ELF-1 (cell line): Measurements from ENCODE around the gene LHFPL3.
"Not testable (repeated sequence)": the region's sequence is repeated elsewhere in the genome, so short reads cannot be mapped to it uniquely, and the experiment has no call there.

ENCODE experiments used
- DNase-seq: peaks from one replicate; pipeline ENCODE4 v3.0.0-alpha.2; 2016; ENCODE audit warnings: low read depth, low spot score

The LHFPL3 gene

GRCh38 chr7:104894726-104895521, 566.5 kb downstream of the LHFPL3 start:
- DNase-seq, result no peak

- DNase-seq, result no peak
Observed at GRCh38 chr7:104895522-104896236, 567.3 kb downstream of the LHFPL3 start.

- DNase-seq, result no peak
Observed at GRCh38 chr7:104898434-104898833, 570.0 kb downstream of the LHFPL3 start.

- DNase-seq, result no peak
Observed at GRCh38 chr7:104900525-104901239, 572.3 kb downstream of the LHFPL3 start.

GRCh38 chr7:104901240-104901619, 572.8 kb downstream of the LHFPL3 start:
- no peak for DNase-seq

- no peak for DNase-seq
Observed at GRCh38 chr7:104902183-104902582, 573.8 kb downstream of the LHFPL3 start.

- DNase-seq, result no peak
Observed at GRCh38 chr7:104903044-104903443, 574.6 kb downstream of the LHFPL3 start.

- DNase-seq, result no peak
Observed at GRCh38 chr7:104903846-104904245, 575.4 kb downstream of the LHFPL3 start.

- no peak for DNase-seq
Observed at GRCh38 chr7:104906032-104906431, 577.6 kb downstream of the LHFPL3 start.

- no peak for DNase-seq
Observed at GRCh38 chr7:104906556-104906955, 578.2 kb downstream of the LHFPL3 start.

- no peak for DNase-seq
Observed at GRCh38 chr7:104908636-104909035, 580.2 kb downstream of the LHFPL3 start.

- no peak for DNase-seq
Observed at GRCh38 chr7:104909096-104909495, 580.7 kb downstream of the LHFPL3 start.

GRCh38 chr7:104914421-104914820, 586.0 kb downstream of the LHFPL3 start:
- DNase-seq, result no peak

GRCh38 chr7:104921596-104921995, 593.2 kb downstream of the LHFPL3 start:
- DNase-seq, result no peak

- no peak for DNase-seq
Observed at GRCh38 chr7:104922182-104923009, 594.0 kb downstream of the LHFPL3 start.

GRCh38 chr7:104923010-104923421, 594.6 kb downstream of the LHFPL3 start:
- peak; percentile 76 for DNase-seq

- not testable (repeated sequence) for DNase-seq
Observed at GRCh38 chr7:104926189-104926588, 597.8 kb downstream of the LHFPL3 start.

- DNase-seq, result no peak
Observed at GRCh38 chr7:104926601-104927041, 598.2 kb downstream of the LHFPL3 start.

GRCh38 chr7:104927055-104927454, 598.7 kb downstream of the LHFPL3 start:
- peak; percentile 50 for DNase-seq

GRCh38 chr7:104928721-104929400, 600.5 kb downstream of the LHFPL3 start:
- no peak for DNase-seq

GRCh38 chr7:104929921-104930320, 601.5 kb downstream of the LHFPL3 start:
- DNase-seq, result no peak
